CD8-positive, alpha-beta memory T cell (primary cell): ENCODE data around the gene CDC25A. TPM values are rescaled to one million over a fixed set of nuclear protein-coding genes. Genes with fewer than 3 reads are reported as not detected.
"Not testable (repeated sequence)": the region's sequence is repeated elsewhere in the genome, so short reads cannot be mapped to it uniquely, and the experiment has no call there.

Source experiments
- CTCF ChIA-PET: fragments of 350-600 bp; sonication (Branson Sonifier 250); formaldehyde crosslinking; loops from one replicate; lab custom pipeline; 2021; ENCODE audit warnings: antibody characterized with exemption; lab: Charles Lee
- POLR2A ChIA-PET: fragments of 350-600 bp; sonication (Branson Sonifier 250); formaldehyde crosslinking; loops from one replicate; lab custom pipeline; 2021; ENCODE audit warnings: antibody characterized with exemption; lab: Charles Lee
- DNase-seq, 5 donors: peaks; one replicate each; pipeline versions ENCODE4 v3.0.0 to v3.0.0-alpha.2; 2020 to 2022; ENCODE audit warnings: mixed read lengths in 1 of 5
- H3K27ac ChIP-seq: one replicate; pipeline ENCODE4 v1.7.0; 2013; ENCODE audit warnings: low read depth, mild to moderate bottlenecking, low read length, moderate library complexity
- H3K27me3 ChIP-seq: 2 replicates; pipeline ENCODE4 v1.7.0; 2013; ENCODE audit warnings: low read length, mild to moderate bottlenecking; ENCODE audit not compliant: insufficient read depth, poor library complexity, severe bottlenecking
- H3K36me3 ChIP-seq: 2 replicates; pipeline ENCODE4 v1.7.0; 2013; ENCODE audit warnings: mild to moderate bottlenecking, low read length, moderate library complexity; ENCODE audit not compliant: insufficient read depth
- H3K4me1 ChIP-seq: 2 replicates; pipeline ENCODE4 v1.7.0; 2013; ENCODE audit warnings: mild to moderate bottlenecking, low read length, moderate library complexity; ENCODE audit not compliant: insufficient read depth
- H3K4me3 ChIP-seq: 2 replicates; pipeline ENCODE4 v1.7.0; 2013; ENCODE audit warnings: mild to moderate bottlenecking, low read length
- H3K9me3 ChIP-seq: 2 replicates; pipeline ENCODE4 v1.7.0; 2013; ENCODE audit warnings: mild to moderate bottlenecking, low read length
- H3K27ac Mint-ChIP-seq, 8 donors: one replicate each; pipeline ENCODE4 v1.8.0; 2020 to 2021; ENCODE audit warnings: mixed read lengths in 8 of 8, mild to moderate bottlenecking in 6 of 8, inconsistent platforms in 3 of 8, moderate library complexity in 3 of 8
- H3K27me3 Mint-ChIP-seq, 2 donors: one replicate each; pipeline ENCODE4 v1.8.0; 2020 to 2021; ENCODE audit warnings: mixed read lengths in 2 of 2, mild to moderate bottlenecking in 1 of 2, moderate library complexity in 1 of 2
- H3K36me3 Mint-ChIP-seq, 3 donors: one replicate each; pipeline ENCODE4 v1.8.0; 2020 to 2021; ENCODE audit warnings: mixed read lengths in 3 of 3, inconsistent platforms in 1 of 3, mild to moderate bottlenecking in 1 of 3
- H3K4me1 Mint-ChIP-seq, 3 donors: one replicate each; pipeline ENCODE4 v1.8.0; 2020 to 2021; ENCODE audit warnings: mixed read lengths in 3 of 3, inconsistent platforms in 1 of 3, mild to moderate bottlenecking in 1 of 3
- H3K4me3 Mint-ChIP-seq, 7 donors: one replicate each; pipeline ENCODE4 v1.8.0; 2020 to 2021; ENCODE audit warnings: mixed read lengths in 7 of 7, mild to moderate bottlenecking in 6 of 7, moderate library complexity in 4 of 7, inconsistent platforms in 2 of 7
- H3K9me3 Mint-ChIP-seq, 5 donors: one replicate each; pipeline ENCODE4 v1.8.0; 2020 to 2022; ENCODE audit warnings: mixed read lengths in 5 of 5, mild to moderate bottlenecking in 3 of 5, moderate library complexity in 2 of 5, inconsistent platforms in 1 of 5
- polyA plus RNA-seq: library from polyadenylated mRNA; unstranded; fragments of 300-500 nt; fragmentation: Illumina TruSeq; gene quantifications from one replicate; pipeline ENCODE4 v1.2.3, GENCODE V29; 2021
- total RNA-seq, 2 experiments: library from RNA; stranded (reverse); gene quantifications; one replicate each; pipeline ENCODE4 v1.2.3, GENCODE V29; 2021

CDC25A gene
- total and polyA plus RNA-seq, 3 experiments from 2014 or later = 58.4 to 58.8 TPM; not detected in 1

DNA sequence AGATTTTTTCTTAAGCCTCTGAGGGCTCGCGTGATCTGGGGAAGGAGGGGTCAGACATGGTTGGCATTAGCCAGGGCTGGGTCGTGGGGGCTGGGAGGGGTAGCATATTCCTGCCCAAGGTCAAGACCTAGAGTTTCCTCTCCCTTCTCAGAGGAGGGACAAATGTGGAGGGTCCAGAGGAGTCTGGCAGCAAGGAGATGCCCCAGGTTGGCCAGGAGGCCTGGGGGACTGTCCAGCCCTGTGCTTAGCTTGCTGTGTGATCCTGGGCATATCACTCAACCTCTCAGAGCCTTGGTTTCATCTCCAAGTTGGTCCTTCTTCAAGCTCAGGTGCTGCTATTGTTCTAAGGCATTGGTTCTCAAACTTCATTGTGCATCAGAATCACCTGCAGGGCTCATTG is 26.0 kb upstream of the CDC25A start:
- H3K27ac ChIP-seq = no peak overlapping the region
- POLR2A ChIA-PET = no interaction called here
- H3K4me3 ChIP-seq = no peak overlapping the region
- DNase-seq = no peak
- CTCF ChIA-PET = no interaction called here
- no peaks in the 10 kb centered on the region for H3K9me3 ChIP-seq
- H3K4me1 ChIP-seq = no peaks in the 10 kb centered on the region
- H3K4me3 Mint-ChIP-seq = no peak overlapping the region
- H3K36me3 Mint-ChIP-seq = no peaks in the 10 kb centered on the region
- no peaks in the 10 kb centered on the region for H3K9me3 Mint-ChIP-seq
- H3K36me3 ChIP-seq = no peaks in the 10 kb centered on the region
- H3K27me3 Mint-ChIP-seq = peaks cover 0 to 7% of the 10 kb centered on the region in 2 donors
- H3K4me1 Mint-ChIP-seq = peaks cover 0 to 1% (median 0%) of the 10 kb centered on the region in 3 donors
- no peak overlapping the region for H3K27ac Mint-ChIP-seq
- no peaks in the 10 kb centered on the region for H3K27me3 ChIP-seq

GRCh38 chr3:48211776-48212175 is 23.6 kb upstream of the CDC25A start:
- H3K4me1 Mint-ChIP-seq, H3K27me3 Mint-ChIP-seq, H3K36me3 ChIP-seq, H3K4me3 Mint-ChIP-seq, H3K36me3 Mint-ChIP-seq, H3K27ac Mint-ChIP-seq, H3K27me3 ChIP-seq, H3K4me1 ChIP-seq, H3K9me3 Mint-ChIP-seq, H3K27ac ChIP-seq, H3K4me3 ChIP-seq, CTCF ChIA-PET, DNase-seq, H3K9me3 ChIP-seq, POLR2A ChIA-PET: not testable (repeated sequence)

DNA sequence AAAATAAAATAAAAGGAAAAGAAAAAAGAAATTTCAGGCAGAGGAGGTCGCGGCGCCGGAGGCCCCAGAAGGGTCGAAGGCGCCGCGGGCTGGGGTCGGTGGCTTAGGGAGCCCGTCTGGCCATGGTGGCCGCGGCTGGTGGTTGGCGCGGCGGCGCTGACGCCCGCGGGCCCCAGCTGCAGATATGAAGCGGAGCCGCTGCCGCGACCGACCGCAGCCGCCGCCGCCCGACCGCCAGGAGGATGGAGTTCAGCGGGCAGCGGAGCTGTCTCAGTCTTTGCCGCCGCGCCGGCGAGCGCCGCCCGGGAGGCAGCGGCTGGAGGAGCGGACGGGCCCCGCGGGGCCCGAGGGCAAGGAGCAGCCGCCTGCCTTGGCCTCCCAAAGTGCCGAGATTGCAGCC is 22.3 kb upstream of the CDC25A start:
- H3K4me1 ChIP-seq, H3K9me3 ChIP-seq, H3K27ac Mint-ChIP-seq, H3K27me3 Mint-ChIP-seq, H3K4me3 Mint-ChIP-seq, H3K36me3 ChIP-seq, H3K36me3 Mint-ChIP-seq, H3K27ac ChIP-seq, POLR2A ChIA-PET, H3K4me1 Mint-ChIP-seq, H3K9me3 Mint-ChIP-seq, DNase-seq, H3K4me3 ChIP-seq, H3K27me3 ChIP-seq, CTCF ChIA-PET: not testable (repeated sequence)

GRCh38 chr3:48209445-48209844 is 21.2 kb upstream of the CDC25A start:
- ChIA-PET CTCF (no interaction called here), POLR2A (no interaction called here)
- no peak for DNase-seq
- Mint-ChIP-seq H3K4me3 (no peak overlapping the region), H3K27me3 (peaks cover 0 to 5% of the 10 kb centered on the region in 2 donors), H3K27ac (peak overlapping the region in 2 of 8 donors; percentile 36 to 47), H3K4me1 (peaks cover 0 to 1% (median 0%) of the 10 kb centered on the region in 3 donors), H3K9me3 (no peaks in the 10 kb centered on the region), H3K36me3 (no peaks in the 10 kb centered on the region)
- Histone ChIP-seq H3K27me3 (no peaks in the 10 kb centered on the region), H3K4me3 (no peak overlapping the region), H3K9me3 (no peaks in the 10 kb centered on the region), H3K4me1 (no peaks in the 10 kb centered on the region), H3K27ac (no peak overlapping the region), H3K36me3 (no peaks in the 10 kb centered on the region)

GRCh38 chr3:48208076-48208475 is 19.9 kb upstream of the CDC25A start:
- no peak overlapping the region for H3K27ac ChIP-seq
- H3K36me3 ChIP-seq = no peaks in the 10 kb centered on the region
- no peaks in the 10 kb centered on the region for H3K4me1 ChIP-seq
- H3K4me1 Mint-ChIP-seq = peaks cover 0 to 1% (median 0%) of the 10 kb centered on the region in 3 donors
- H3K4me3 ChIP-seq = no peak overlapping the region
- no peak for DNase-seq
- H3K4me3 Mint-ChIP-seq = no peak overlapping the region
- H3K9me3 ChIP-seq = no peaks in the 10 kb centered on the region
- H3K36me3 Mint-ChIP-seq = no peaks in the 10 kb centered on the region
- ChIA-PET CTCF (no interaction called here), POLR2A (no interaction called here)
- H3K27me3 ChIP-seq = no peaks in the 10 kb centered on the region
- H3K27me3 Mint-ChIP-seq = peaks cover 0 to 5% of the 10 kb centered on the region in 2 donors
- H3K9me3 Mint-ChIP-seq = no peaks in the 10 kb centered on the region
- H3K27ac Mint-ChIP-seq = no peak overlapping the region

DNA sequence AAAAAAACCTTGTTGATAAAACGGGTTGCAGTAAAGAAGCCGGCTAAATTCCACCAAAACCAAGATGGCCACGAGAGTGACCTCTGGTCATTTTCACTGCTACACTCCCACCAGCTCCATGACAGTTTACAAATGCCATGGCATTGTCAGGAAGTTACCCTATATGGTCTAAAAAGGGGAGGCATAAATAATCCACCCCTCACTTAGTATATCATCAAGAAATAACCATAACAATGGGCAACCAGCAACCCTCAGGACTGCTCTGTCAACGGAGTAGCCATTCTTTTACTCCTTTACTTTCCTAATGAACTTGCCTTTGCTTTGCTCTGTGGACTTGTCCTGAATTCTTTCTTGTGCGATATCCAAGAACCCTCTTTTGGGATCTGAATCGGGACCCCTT is 14.4 kb upstream of the CDC25A start:
- no peak overlapping the region for H3K4me3 ChIP-seq
- H3K4me1 ChIP-seq = no peaks in the 10 kb centered on the region
- ChIA-PET POLR2A (interaction anchor here (0.6 kb wide), 1 partner anchor 256 kb away, joined by 3 read pairs; no protein-coding TSS in a partner anchor), CTCF (no interaction called here)
- no peaks in the 10 kb centered on the region for H3K36me3 ChIP-seq
- no peak overlapping the region for H3K4me3 Mint-ChIP-seq
- peak overlapping the region in 1 of 8 donors; percentile 27 for H3K27ac Mint-ChIP-seq
- no peaks in the 10 kb centered on the region for H3K36me3 Mint-ChIP-seq
- no peaks in the 10 kb centered on the region for H3K4me1 Mint-ChIP-seq
- no peaks in the 10 kb centered on the region for H3K27me3 ChIP-seq
- H3K9me3 ChIP-seq = no peaks in the 10 kb centered on the region
- H3K9me3 Mint-ChIP-seq = no peaks in the 10 kb centered on the region
- no peaks in the 10 kb centered on the region for H3K27me3 Mint-ChIP-seq
- DNase-seq = no peak
- no peak overlapping the region for H3K27ac ChIP-seq

DNA sequence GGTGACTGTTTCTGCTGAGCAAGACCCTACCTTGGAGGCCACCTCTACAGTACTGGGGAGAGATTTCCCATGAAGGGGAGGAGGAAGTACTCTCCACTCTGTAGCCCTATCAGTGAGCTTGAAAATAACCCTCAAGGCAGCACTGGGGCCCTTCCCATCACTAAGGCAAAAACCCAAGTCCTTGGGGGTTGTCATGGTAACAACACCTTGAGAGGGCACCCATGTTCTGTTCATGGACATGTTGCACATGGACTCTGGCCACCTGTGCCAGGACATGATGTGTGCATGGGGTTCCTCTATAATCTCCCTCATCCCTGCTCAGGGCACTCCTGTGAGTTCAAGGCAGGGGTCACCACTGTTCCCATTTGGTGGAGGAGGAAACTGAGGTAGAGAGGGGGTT is 10.9 kb upstream of the CDC25A start:
- H3K27me3 Mint-ChIP-seq = peaks cover 2 to 8% of the 10 kb centered on the region in 2 donors
- CTCF ChIA-PET = interaction anchor here (0.8 to 1.2 kb wide), 2 partner anchors 10 to 1087 kb away, joined by 3 to 4 read pairs; partner anchors contain the start of gene CDC25A
- Histone ChIP-seq H3K27ac (no peak overlapping the region), H3K36me3 (no peaks in the 10 kb centered on the region), H3K9me3 (no peaks in the 10 kb centered on the region), H3K27me3 (no peaks in the 10 kb centered on the region), H3K4me1 (no peaks in the 10 kb centered on the region), H3K4me3 (no peak overlapping the region)
- H3K9me3 Mint-ChIP-seq = no peaks in the 10 kb centered on the region
- H3K27ac Mint-ChIP-seq = no peak overlapping the region
- peak in 1 of 5 donors; percentile 9 for DNase-seq
- H3K4me3 Mint-ChIP-seq = no peak overlapping the region
- H3K4me1 Mint-ChIP-seq = no peaks in the 10 kb centered on the region
- POLR2A ChIA-PET = no interaction called here
- H3K36me3 Mint-ChIP-seq = no peaks in the 10 kb centered on the region

DNA sequence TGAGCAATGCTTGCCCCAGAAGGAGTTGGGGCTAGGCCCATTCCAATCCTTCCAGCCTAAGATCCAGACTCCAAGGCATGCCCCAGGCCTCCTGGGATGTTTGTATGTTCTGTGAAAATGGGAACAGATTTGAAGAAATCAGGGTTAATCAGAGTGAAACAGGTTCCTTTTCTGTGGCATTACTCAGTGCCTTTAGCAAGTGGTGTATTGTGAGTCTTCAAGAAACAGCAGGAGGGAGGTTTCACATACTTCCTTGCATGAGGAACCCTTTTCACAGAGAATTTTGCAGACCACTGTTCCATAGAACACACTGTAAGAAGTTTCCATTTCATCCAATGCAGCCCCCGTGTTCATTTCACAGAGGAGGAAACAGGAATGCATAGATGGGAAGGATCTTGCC is 8.4 kb upstream of the CDC25A start:
- Mint-ChIP-seq H3K9me3 (no peaks in the 10 kb centered on the region), H3K27ac (no peak overlapping the region), H3K36me3 (no peaks in the 10 kb centered on the region), H3K27me3 (peaks cover 2 to 12% of the 10 kb centered on the region in 2 donors), H3K4me3 (no peak overlapping the region), H3K4me1 (no peaks in the 10 kb centered on the region)
- no peak overlapping the region for H3K4me3 ChIP-seq
- no peaks in the 10 kb centered on the region for H3K9me3 ChIP-seq
- no peaks in the 10 kb centered on the region for H3K27me3 ChIP-seq
- DNase-seq = no peak
- POLR2A ChIA-PET = no interaction called here
- CTCF ChIA-PET = no interaction called here
- no peak overlapping the region for H3K27ac ChIP-seq
- H3K4me1 ChIP-seq = no peaks in the 10 kb centered on the region
- no peaks in the 10 kb centered on the region for H3K36me3 ChIP-seq
